Measurements from ENCODE around the gene FLYWCH2.
"Not testable (repeated sequence)": the region's sequence is repeated elsewhere in the genome, so short reads cannot be mapped to it uniquely, and the experiment has no call there.

The FLYWCH2 gene

DNA sequence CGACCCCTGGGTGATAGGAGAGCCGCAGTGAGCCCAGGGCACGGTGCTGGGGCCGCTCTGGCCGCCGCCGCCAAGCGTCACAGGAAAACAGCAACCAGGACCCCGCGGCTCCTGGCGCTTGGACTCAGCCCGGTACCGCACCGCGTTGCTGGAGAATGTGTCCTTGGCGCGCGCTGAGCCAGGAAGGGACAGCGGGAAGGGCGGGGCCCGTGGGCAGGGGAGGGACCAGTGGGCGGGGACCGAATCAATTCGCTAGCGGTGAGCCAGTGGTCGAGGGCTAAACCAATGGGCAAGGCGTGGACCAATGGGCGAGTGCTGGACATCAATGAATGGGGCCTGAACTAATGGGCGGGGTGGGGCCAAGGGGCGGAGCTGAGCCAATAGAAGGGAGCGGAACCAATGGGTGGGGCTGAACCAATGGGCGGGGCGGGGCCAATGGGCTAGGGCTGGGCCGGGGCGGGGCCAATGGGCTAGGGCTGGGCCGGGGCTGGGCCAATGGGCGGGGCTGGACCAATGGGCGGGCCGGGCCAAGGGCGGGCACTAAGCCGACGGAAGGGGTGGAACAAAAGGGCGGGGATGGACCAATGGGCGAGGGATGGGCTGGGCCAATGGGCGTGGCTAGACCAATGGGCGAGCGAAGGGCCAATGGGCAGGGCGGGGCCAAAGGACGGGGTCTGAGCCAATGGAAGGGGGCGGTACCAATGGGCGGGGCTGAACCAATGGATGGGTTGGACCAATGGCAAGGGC, 22.4 kb downstream of the FLYWCH2 start:
- Histone ChIP-seq H3K9me3 (ENCODE audit: insufficient read depth, low read length, severe bottlenecking) (no peaks in the 10 kb centered on the region), H3K36me3 (ENCODE audit: insufficient read depth, low read length) (no peaks in the 10 kb centered on the region), H4K20me1 (ENCODE audit: insufficient read depth, low read length) (no peaks in the 10 kb centered on the region), H2AFZ (ENCODE audit: low read depth, low read length) (no peak overlapping the region), H3K4me2 (ENCODE audit: insufficient read depth, low read length) (no peak overlapping the region), H3K27ac (ENCODE audit: low read length) (no peak overlapping the region), H3K9ac (ENCODE audit: low read depth, low read length) (no peak overlapping the region), H3K79me2 (ENCODE audit: insufficient read depth, low read length) (no peaks in the 10 kb centered on the region), H3K4me1 (ENCODE audit: insufficient read depth, low read length) (0 out of 2 replicates have a peak, but pooled peaks cover 2% of the 10 kb centered on the region), H3K4me3 (ENCODE audit: low read depth in 1 of 2, low read length in 2 of 2) (no peak overlapping the region), H3K27me3 (ENCODE audit: insufficient read depth, low read length, poor library complexity) (no peaks in the 10 kb centered on the region)
- peak; percentile 38 for DNase-seq
- no peak for TF ChIP-seq EZH2 (IDR thresholded peaks at IDR 0.05; ENCODE audit: borderline replicate concordance, low read depth, low read length, severe bottlenecking)
- TF ChIP-seq, protein P1, sequence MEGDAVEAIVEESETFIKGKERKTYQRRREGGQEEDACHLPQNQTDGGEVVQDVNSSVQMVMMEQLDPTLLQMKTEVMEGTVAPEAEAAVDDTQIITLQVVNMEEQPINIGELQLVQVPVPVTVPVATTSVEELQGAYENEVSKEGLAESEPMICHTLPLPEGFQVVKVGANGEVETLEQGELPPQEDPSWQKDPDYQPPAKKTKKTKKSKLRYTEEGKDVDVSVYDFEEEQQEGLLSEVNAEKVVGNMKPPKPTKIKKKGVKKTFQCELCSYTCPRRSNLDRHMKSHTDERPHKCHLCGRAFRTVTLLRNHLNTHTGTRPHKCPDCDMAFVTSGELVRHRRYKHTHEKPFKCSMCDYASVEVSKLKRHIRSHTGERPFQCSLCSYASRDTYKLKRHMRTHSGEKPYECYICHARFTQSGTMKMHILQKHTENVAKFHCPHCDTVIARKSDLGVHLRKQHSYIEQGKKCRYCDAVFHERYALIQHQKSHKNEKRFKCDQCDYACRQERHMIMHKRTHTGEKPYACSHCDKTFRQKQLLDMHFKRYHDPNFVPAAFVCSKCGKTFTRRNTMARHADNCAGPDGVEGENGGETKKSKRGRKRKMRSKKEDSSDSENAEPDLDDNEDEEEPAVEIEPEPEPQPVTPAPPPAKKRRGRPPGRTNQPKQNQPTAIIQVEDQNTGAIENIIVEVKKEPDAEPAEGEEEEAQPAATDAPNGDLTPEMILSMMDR (IDR thresholded peaks at IDR 0.05; ENCODE audit: borderline replicate concordance, extremely low read depth, low read length, poor library complexity, severe bottlenecking), result no peak
- ATAC-seq (ENCODE audit: insufficient read depth, low read depth), result peak; percentile 24; the same call in 2 of the 3 replicates

DNA sequence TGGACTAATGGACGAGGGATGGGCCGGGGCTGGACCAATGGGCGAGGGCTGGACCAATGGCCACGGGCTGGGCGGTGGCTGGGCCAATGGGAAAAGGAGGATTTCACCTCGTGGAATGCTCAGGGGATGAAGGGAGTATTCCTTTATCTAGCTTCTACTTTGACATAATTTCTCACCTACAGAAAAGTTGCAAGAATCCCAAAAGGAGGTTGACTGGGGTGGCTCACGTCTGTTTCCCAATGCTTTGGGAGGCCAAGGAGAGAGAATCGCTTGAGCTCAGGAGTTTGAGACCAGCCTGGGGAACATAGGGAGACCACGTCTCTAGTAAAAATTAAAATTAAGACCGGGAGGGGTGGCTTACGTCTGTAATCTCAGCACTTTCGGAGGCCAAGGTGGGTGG, 23.0 kb downstream of the FLYWCH2 start:
- Histone ChIP-seq H3K9me3 (ENCODE audit: insufficient read depth, low read length, severe bottlenecking) (no peaks in the 10 kb centered on the region), H4K20me1 (ENCODE audit: insufficient read depth, low read length) (no peaks in the 10 kb centered on the region), H2AFZ (ENCODE audit: low read depth, low read length) (no peak overlapping the region), H3K27ac (ENCODE audit: low read length) (no peak overlapping the region), H3K36me3 (ENCODE audit: insufficient read depth, low read length) (no peaks in the 10 kb centered on the region), H3K9ac (ENCODE audit: low read depth, low read length) (no peak overlapping the region), H3K4me3 (ENCODE audit: low read depth in 1 of 2, low read length in 2 of 2) (no peak overlapping the region), H3K79me2 (ENCODE audit: insufficient read depth, low read length) (no peaks in the 10 kb centered on the region), H3K27me3 (ENCODE audit: insufficient read depth, low read length, poor library complexity) (no peaks in the 10 kb centered on the region), H3K4me1 (ENCODE audit: insufficient read depth, low read length) (0 out of 2 replicates have a peak, but pooled peaks cover 2% of the 10 kb centered on the region), H3K4me2 (ENCODE audit: insufficient read depth, low read length) (no peak overlapping the region)
- no peak for ATAC-seq (ENCODE audit: insufficient read depth, low read depth)
- DNase-seq, result no peak
- TF ChIP-seq, protein P1 (IDR thresholded peaks at IDR 0.05; ENCODE audit: borderline replicate concordance, extremely low read depth, low read length, poor library complexity, severe bottlenecking), result no peak
- TF ChIP-seq EZH2 (IDR thresholded peaks at IDR 0.05; ENCODE audit: borderline replicate concordance, low read depth, low read length, severe bottlenecking), result no peak

- H2AFZ ChIP-seq (ENCODE audit: low read depth, low read length); H3K27me3 ChIP-seq (ENCODE audit: insufficient read depth, low read length, poor library complexity); H4K20me1 ChIP-seq (ENCODE audit: insufficient read depth, low read length); H3K9me3 ChIP-seq (ENCODE audit: insufficient read depth, low read length, severe bottlenecking); ATAC-seq (ENCODE audit: insufficient read depth, low read depth); H3K27ac ChIP-seq (ENCODE audit: low read length); H3K4me2 ChIP-seq (ENCODE audit: insufficient read depth, low read length); H3K36me3 ChIP-seq (ENCODE audit: insufficient read depth, low read length); H3K9ac ChIP-seq (ENCODE audit: low read depth, low read length); H3K4me1 ChIP-seq (ENCODE audit: insufficient read depth, low read length); H3K4me3 ChIP-seq (ENCODE audit: low read depth in 1 of 2, low read length in 2 of 2); H3K79me2 ChIP-seq (ENCODE audit: insufficient read depth, low read length): not testable (repeated sequence)
- peak; percentile 56 for DNase-seq
- TF ChIP-seq, protein P1 (IDR thresholded peaks at IDR 0.05; ENCODE audit: borderline replicate concordance, extremely low read depth, low read length, poor library complexity, severe bottlenecking), result peak; percentile 52
These were observed 24.2 kb downstream of the FLYWCH2 start for GRCh38 chr16:2907084-2907753.

Data from DND-41 (cell line).